OCI-LY7 (cell line): ENCODE measurements around the gene PRKD3.

Source experiments
- CTCF ChIP-seq: fragments of 200-600 bp; sonication (generic); conservative IDR thresholded peaks from 2 replicates; pipeline ENCODE4 v1.5.1; 2014; ENCODE audit warnings: mild to moderate bottlenecking, antibody characterized with exemption, low read length, moderate library complexity, mixed read lengths
- EZH2phosphoT487 ChIP-seq: fragments of 200-600 bp; sonication (generic); IDR thresholded peaks from 2 replicates; pipeline ENCODE4 v1.6.1; 2018; ENCODE audit warnings: low read depth, borderline replicate concordance, mild to moderate bottlenecking, mixed run types, antibody characterized with exemption, low read length, moderate library complexity, mixed read lengths

- TF ChIP-seq CTCF = no peak
- no peak for TF ChIP-seq EZH2phosphoT487
These were observed 48.3 kb downstream of the PRKD3 start for GRCh38 chr2:37276291-37276690.
